HG02938 (cell line): ENCODE measurements around the gene ANAPC5.
"Not testable (repeated sequence)": the region's sequence is repeated elsewhere in the genome, so short reads cannot be mapped to it uniquely, and the experiment has no call there.

Experiments
- ATAC-seq: cut with Tn5 transposase; IDR thresholded peaks from one replicate; pipeline ENCODE4 v1.9.1; 2021; ENCODE audit warnings: mild to moderate bottlenecking, moderate library complexity; ENCODE audit not compliant: unreplicated experiment

Gene ANAPC5

GRCh38 chr12:121318121-121318520 lies 34.1 kb downstream of the ANAPC5 start:
- ATAC-seq: no peak

DNA sequence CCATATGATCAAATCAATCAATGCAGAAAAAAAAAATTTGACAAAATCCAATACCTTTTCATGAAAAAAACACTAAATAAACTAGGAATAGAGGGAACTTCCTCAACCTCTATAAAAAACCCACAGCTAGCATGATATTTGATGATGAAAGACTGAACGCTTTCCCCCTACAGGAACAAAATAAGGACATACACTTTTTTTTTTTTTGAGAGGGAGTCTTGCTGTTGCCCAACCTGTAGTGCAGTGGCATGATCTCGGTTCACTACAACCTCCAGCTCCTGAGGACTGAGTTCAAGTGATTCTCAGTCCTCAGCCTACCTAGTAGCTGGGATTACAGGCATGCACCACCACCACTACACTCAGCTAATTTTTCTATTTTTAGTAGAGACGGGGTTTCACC lies 37.8 kb downstream of the ANAPC5 start:
- ATAC-seq: no peak

- ATAC-seq: not testable (repeated sequence)
Observed at GRCh38 chr12:121310231-121310630, 42.0 kb downstream of the ANAPC5 start.

- ATAC-seq: not testable (repeated sequence)
Observed at GRCh38 chr12:121307397-121307796, 44.8 kb downstream of the ANAPC5 start.

- ATAC-seq: no peak
Observed at GRCh38 chr12:121304306-121304705, 47.9 kb downstream of the ANAPC5 start.

DNA sequence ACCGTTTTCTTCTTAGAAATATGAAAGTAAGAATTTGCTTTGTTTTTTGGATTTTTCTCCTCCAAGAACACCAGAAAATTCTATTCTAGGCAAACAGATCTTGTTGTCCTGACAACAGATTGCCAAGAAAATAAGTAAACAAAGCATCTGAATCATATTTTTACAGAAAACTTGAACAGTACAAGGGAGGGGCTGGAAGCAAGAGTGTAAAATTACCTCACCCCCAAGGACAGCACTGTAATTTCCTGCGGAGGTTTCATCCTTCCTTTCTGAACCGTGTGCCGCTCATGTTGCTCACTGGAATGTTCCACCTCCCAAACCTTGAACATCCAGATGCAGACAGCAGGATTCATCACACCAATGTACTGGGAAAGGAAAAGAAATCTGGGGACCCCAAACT lies 50.3 kb downstream of the ANAPC5 start:
- no peak for ATAC-seq

GRCh38 chr12:121300083-121300819 lies 52.0 kb downstream of the ANAPC5 start:
- ATAC-seq: no peak

DNA sequence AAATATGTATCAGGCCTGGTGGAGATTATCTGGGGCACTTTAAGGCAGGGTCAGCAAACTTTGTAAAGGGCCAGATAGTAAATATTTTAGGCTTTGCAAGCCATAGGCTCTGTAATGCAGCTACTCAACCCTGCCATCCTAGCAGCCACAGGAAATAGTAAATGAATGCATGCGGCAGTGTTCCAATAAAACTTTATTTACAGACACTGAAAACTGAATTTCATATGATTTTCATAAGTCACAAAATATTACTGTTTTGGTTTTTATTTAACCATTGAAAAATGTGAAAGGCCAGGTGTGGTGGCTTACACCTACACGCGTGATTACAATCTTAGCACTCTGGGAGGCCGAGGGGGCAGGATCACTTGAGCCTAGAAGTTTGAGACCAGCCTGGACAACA lies 52.5 kb downstream of the ANAPC5 start:
- ATAC-seq: no peak

DNA sequence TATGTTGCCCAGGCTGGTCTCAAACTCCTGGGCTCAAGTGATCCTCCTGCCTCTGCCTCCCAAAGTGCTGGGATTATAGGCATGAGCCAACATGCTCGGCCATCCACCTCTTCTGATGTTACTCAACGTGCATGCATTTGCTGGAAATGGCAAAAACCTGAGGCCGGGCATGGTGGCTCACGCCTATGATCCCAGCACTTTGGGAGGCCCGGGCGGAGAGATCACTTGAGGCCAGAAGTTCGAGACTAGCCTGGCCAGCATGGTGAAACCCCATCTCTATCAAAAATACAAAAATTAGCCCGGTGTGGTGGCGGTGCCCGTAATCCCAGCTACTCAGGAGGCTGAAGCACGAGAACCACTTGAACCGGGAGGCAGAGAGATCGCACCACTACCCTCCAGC lies 53.8 kb downstream of the ANAPC5 start:
- not testable (repeated sequence) for ATAC-seq

DNA sequence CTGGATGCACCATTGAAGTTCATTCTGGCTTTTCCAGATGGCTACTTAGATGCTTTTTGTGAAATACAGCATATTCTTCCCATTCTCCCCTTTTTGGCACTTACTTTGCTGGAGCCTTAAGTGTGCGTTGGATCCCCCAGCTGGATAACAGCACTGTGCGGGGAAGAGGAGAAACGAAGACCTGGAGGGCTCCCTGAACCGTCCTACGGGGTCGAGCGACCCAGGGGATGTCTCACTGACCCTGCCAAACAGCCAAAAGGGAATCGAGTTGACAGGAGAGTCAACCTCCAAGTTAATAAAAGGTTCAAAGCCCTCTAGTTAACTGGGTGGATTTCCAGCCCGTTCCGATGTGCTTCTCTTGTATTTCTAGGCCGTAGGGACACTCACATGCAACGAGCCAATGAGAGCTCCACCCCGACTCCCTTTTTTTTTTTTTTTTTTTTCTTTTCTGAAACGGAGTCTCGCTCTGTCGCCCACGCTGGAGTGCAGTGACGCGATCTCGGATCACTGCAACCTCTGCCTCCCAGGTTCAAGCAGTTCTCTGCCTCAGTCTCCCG lies 54.7 kb downstream of the ANAPC5 start:
- ATAC-seq: no peak

GRCh38 chr12:121296618-121297434 lies 55.4 kb downstream of the ANAPC5 start, which contains the start of gene CAMKK2:
Gene CAMKK2 (minus strand): TSS chr12:121296709. CDS start chr12:121274526, 22,183 bp downstream.
- ATAC-seq: peak; percentile 67

GRCh38 chr12:121295746-121296617 lies 56.2 kb downstream of the ANAPC5 start:
- ATAC-seq: peak; percentile 21

- ATAC-seq: no peak
Observed at GRCh38 chr12:121295116-121295745, 57.0 kb downstream of the ANAPC5 start.

DNA sequence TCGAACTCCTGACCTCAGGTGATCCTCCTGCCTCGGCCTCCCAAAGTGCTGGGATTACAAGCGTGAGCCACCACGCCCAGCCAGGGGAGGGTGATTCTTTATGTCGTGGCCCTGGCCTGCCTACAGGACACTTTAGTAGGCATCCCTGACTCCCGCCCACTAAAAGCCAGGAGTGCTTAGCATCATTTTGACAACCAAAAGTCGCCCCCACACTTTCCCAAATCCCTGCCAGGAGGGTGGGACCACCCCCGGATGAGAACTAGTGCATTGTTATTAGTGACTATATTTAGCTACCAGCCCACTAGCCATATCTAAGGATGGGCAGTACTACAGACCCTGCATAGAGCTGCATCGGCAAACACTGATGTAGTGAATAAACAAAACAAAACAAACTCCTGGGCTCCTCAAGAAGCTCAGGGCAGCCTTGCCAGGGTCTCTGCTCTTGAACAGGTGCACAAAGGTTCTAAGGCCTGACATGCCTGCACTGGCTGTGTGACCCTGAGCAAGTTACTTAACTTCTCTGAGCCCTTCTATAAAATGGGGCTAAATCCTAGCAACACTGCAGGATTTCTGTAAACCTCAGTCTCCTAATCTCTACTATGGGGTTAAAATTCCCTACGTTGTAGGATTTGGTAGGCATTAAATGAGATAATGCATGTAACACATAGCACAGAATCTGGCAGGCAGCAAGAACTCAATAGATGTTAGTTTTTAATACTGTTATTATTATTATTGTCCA lies 57.9 kb downstream of the ANAPC5 start:
- no peak for ATAC-seq

DNA sequence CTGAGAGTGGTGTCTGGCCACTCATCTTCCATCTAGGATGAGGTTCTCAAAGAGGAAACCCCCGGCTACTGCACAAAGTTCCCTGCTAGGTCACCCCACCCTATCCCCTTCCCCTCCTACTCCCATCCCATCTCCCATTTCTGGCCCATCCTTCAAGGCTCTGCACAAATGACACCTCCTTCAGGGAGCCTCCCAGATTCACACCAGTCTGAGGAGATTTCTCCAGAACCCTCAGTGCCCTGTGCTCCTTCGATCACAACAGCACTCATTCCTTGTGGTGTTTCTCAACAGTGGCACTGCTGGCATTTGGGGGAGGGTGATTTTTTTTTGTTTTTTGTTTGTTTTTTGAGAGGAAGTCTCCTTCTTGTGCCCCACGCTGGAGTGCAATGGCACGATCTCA lies 58.6 kb downstream of the ANAPC5 start:
- no peak for ATAC-seq

GRCh38 chr12:121290410-121290809 lies 61.8 kb downstream of the ANAPC5 start:
- no peak for ATAC-seq

DNA sequence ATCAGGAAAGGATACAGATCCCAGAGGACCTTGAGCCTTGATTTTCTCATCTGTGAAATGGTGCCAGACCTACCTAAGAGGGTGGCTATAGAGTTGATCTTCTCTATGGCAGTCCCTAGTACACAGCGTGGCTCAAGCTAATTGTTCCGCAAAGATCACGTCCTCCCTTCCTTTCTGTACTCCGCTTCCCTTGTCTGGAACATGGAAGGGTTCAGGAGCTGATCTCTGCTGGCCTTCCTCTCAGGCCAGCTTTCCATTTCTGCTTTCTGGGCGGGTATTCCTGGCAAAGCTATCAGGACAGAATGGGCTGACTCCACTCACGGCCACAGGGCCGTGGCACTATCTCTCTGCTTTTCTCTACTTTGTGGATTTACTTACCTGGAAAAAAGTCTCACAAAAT lies 62.2 kb downstream of the ANAPC5 start:
- no peak for ATAC-seq

GRCh38 chr12:121288986-121289385 lies 63.2 kb downstream of the ANAPC5 start:
- ATAC-seq: no peak

DNA sequence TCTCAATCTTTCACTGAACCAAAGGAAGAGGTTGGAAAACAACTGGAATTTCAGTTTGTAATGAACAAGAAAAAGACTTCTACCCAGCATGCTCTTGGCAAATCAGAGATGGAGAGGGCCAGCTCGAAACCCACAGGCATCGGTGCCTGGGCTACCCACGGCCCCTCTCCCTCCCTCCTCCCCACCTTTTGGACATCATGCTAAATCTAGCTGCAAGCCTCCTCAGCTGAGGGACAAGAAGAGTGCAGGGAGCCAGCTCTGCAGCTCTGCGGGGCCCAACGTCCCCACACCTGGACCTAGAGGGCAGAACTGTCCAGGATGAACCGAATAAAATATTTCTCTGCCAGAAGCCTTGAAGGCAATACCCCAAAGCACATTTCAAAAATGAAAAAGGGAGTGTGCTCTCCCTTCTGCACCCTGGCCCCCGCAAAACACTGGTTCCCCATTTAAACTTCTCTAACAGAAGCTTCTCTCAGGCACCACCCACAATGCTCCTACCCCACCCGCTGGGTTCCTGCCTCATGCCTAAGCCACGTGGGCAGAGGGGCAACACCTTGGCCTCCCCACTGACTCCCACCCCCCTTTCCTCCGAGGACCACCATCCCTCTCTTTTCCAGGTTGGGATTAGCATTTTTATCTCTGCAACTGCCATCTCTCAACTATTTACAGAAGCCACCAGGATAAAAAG lies 63.9 kb downstream of the ANAPC5 start:
- ATAC-seq: no peak
